GM18507 (cell line): ENCODE data around the gene HUNK.
"Not testable (repeated sequence)": the region's sequence is repeated elsewhere in the genome, so short reads cannot be mapped to it uniquely, and the experiment has no call there.

Experiments used
- DNase-seq: peaks from one replicate; pipeline ENCODE4 v3.0.0; 2011; ENCODE audit warnings: low read depth; ENCODE audit not compliant: insufficient read length; ENCODE audit errors: extremely low spot score
- FAIRE-seq: peaks from 2 replicates; lab custom pipeline; 2011; peaks lifted over from hg19 to GRCh38; lab: Jason Lieb, UNC

HUNK gene

GRCh38 chr21:31866077-31866511 is 6.7 kb upstream of the HUNK start:
- FAIRE-seq (peak; percentile 73), DNase-seq (no peak)

GRCh38 chr21:31869750-31870149 is 3.1 kb upstream of the HUNK start:
- FAIRE-seq (no peak), DNase-seq (no peak)

GRCh38 chr21:31870472-31871193 is 2.2 kb upstream of the HUNK start:
- DNase-seq (no peak), FAIRE-seq (no peak)

- DNase-seq, FAIRE-seq: not testable (repeated sequence)
Measured at GRCh38 chr21:31871371-31871770, 1.4 kb upstream of the HUNK start.

- FAIRE-seq, result no peak
- no peak for DNase-seq
Measured at GRCh38 chr21:31872072-31872451, 758 bp upstream of the HUNK start.

- DNase-seq (no peak), FAIRE-seq (no peak)
Measured at GRCh38 chr21:31873275-31873695, 465 bp downstream of the HUNK start.

- DNase-seq (no peak), FAIRE-seq (no peak)
Measured at GRCh38 chr21:31873696-31874599, 1.1 kb downstream of the HUNK start.

GRCh38 chr21:31874812-31875212 is 2.0 kb downstream of the HUNK start:
- FAIRE-seq, result no peak
- no peak for DNase-seq

GRCh38 chr21:31875496-31876015 is 2.7 kb downstream of the HUNK start:
- FAIRE-seq (no peak), DNase-seq (no peak)

- DNase-seq, result no peak
- FAIRE-seq, result no peak
Measured at GRCh38 chr21:31877463-31877957, 4.7 kb downstream of the HUNK start.

GRCh38 chr21:31878831-31879230 is 6.0 kb downstream of the HUNK start:
- FAIRE-seq (no peak), DNase-seq (no peak)

- no peak for FAIRE-seq
- no peak for DNase-seq
Measured at GRCh38 chr21:31879241-31879650, 6.4 kb downstream of the HUNK start.

GRCh38 chr21:31879911-31880310 is 7.1 kb downstream of the HUNK start:
- FAIRE-seq (no peak), DNase-seq (no peak)

- DNase-seq, result no peak
- no peak for FAIRE-seq
Measured at GRCh38 chr21:31880816-31881215, 8.0 kb downstream of the HUNK start.

GRCh38 chr21:31882711-31883110 is 9.9 kb downstream of the HUNK start:
- no peak for DNase-seq
- no peak for FAIRE-seq

GRCh38 chr21:31885146-31885545 is 12.3 kb downstream of the HUNK start:
- no peak for FAIRE-seq
- DNase-seq, result no peak

- FAIRE-seq, result no peak
- no peak for DNase-seq
Measured at GRCh38 chr21:31886915-31887314, 14.1 kb downstream of the HUNK start.

GRCh38 chr21:31887391-31887841 is 14.6 kb downstream of the HUNK start:
- no peak for DNase-seq
- no peak for FAIRE-seq

GRCh38 chr21:31888936-31889371 is 16.1 kb downstream of the HUNK start:
- DNase-seq (no peak), FAIRE-seq (no peak)

GRCh38 chr21:31889460-31889859 is 16.6 kb downstream of the HUNK start:
- DNase-seq, result no peak
- FAIRE-seq, result no peak
